Testis (tissue), 5 donors: ENCODE data around the gene ACSL4. TPM values are rescaled to one million over a fixed set of nuclear protein-coding genes. Genes with fewer than 3 reads are reported as not detected.

Experiments
- DNase-seq: peaks from one replicate; pipeline ENCODE4 v3.0.0-alpha.2; 2019
- H3K27ac ChIP-seq, 2 donors: fragments of 200-600 bp; sonication (generic); one replicate each; pipeline ENCODE4 v1.5.1; 2019
- H3K27me3 ChIP-seq: fragments of 200-600 bp; sonication (generic); one replicate; pipeline ENCODE4 v1.5.1; 2019
- H3K36me3 ChIP-seq: fragments of 200-600 bp; sonication (generic); one replicate; pipeline ENCODE4 v1.5.1; 2017; ENCODE audit warnings: low read depth; ENCODE audit errors: missing control alignments
- H3K4me1 ChIP-seq: fragments of 200-600 bp; sonication (generic); one replicate; pipeline ENCODE4 v1.5.1; 2019
- H3K4me3 ChIP-seq, 2 donors: fragments of 200-600 bp; sonication (generic); one replicate each; pipeline ENCODE4 v1.5.1; 2017 to 2019
- H3K9me3 ChIP-seq: fragments of 200-600 bp; sonication (generic); one replicate; pipeline ENCODE4 v1.5.1; 2017
- CTCF ChIP-seq, 3 experiments: fragments of 450-650 bp in 2 of 3; fragments of 200-600 bp in 1 of 3; sonication (generic) in 1 of 3; IDR thresholded peaks; one replicate each; pipeline ENCODE4 v1.5.1; 2016 to 2019; ENCODE audit warnings: antibody characterized with exemption in 3 of 3, mild to moderate bottlenecking in 2 of 3, moderate library complexity in 1 of 3
- POLR2A ChIP-seq: fragments of 450-650 bp; IDR thresholded peaks from one replicate; pipeline ENCODE4 v1.6.1; 2017; ENCODE audit warnings: antibody characterized with exemption, mild to moderate bottlenecking, moderate library complexity
- WGBS, 2 donors: methylation state at CpG; one replicate each; pipeline ENCODE4 v1.1.5; 2018; 5-methylcytosine and 5-hydroxymethylcytosine counted together
- intact Hi-C: fragments of 100-400 bp; cut with DNase I; formaldehyde crosslinking; loops from one replicate; pipeline ENCODE4 v1.15.1; 2023; ENCODE audit warnings: low total_unique reads
- long read RNA-seq, 2 donors: transcript quantifications; one replicate each; lab custom pipeline, GENCODE V29; 2026
- polyA plus RNA-seq: library from polyadenylated mRNA; stranded (reverse); fragments of 350-450 nt; fragmentation: Illumina TruSeq; extraction: RNeasy Lipid Tissue Mini Kit (QIAGEN cat#74804); gene quantifications from one replicate; pipeline ENCODE4 v1.2.3, GENCODE V29; 2014; ENCODE audit warnings: low read depth, low replicate concordance; ENCODE audit not compliant: insufficient read depth
- total RNA-seq, 2 donors: library from RNA; depleted of rRNA; stranded (reverse); fragments of >200 nt; gene quantifications; one replicate each; pipeline ENCODE4 v1.2.3, GENCODE V29; 2016

ACSL4 gene
- total RNA-seq (100 to 1,000 TPM; 108 to 136 TPM), polyA plus RNA-seq (40.4 TPM)
- long read RNA-seq, donor 1, full-length matches to known transcripts = 5 of 28 reads
- long read RNA-seq, donor 1, partial matches to known transcripts = 23 of 28 reads
- long read RNA-seq, donor 1, other reads (novel, unspliced or antisense) = 0 of 28 reads
- long read RNA-seq, donor 2, full-length matches to known transcripts = 1 of 1 reads
- long read RNA-seq, donor 2, partial matches to known transcripts = 0 of 1 reads
- long read RNA-seq, donor 2, other reads (novel, unspliced or antisense) = 0 of 1 reads

GRCh38 chrX:109732807-109733612, at the start of gene ACSL4:
Gene ACSL4, minus strand, starts transcription at chrX:109733257. Its CDS starts 49,894 bp downstream, at chrX:109683363.
- intact Hi-C loops = no loop called here
- Histone ChIP-seq H3K4me3 (peak within 1 kb of the TSS; percentile 68 to 86), H3K27me3 (no peaks in the 10 kb centered on the region), H3K4me1 (no peaks in the 10 kb centered on the region), H3K9me3 (no peaks in the 10 kb centered on the region), H3K27ac (peak within 1 kb of the TSS; percentile 84 to 85), H3K36me3 (no peaks in the 10 kb centered on the region)
- peak; percentile 89 for DNase-seq
- WGBS, 2 donors = 0% methylated on average over 43 of the region's 89 CpGs; no CpG with 5 or more reads in 1 of the 2 donors
- TF ChIP-seq POLR2A (no peak), CTCF (IDR thresholded peaks at IDR 0.05) (no peak)

- Histone ChIP-seq H3K27me3 (no peaks in the 10 kb centered on the region), H3K9me3 (no peaks in the 10 kb centered on the region), H3K4me1 (no peaks in the 10 kb centered on the region), H3K36me3 (no peaks in the 10 kb centered on the region), H3K4me3 (no peak overlapping the region), H3K27ac (no peak overlapping the region)
- intact Hi-C loops = no loop called here
- DNase-seq = no peak
- TF ChIP-seq POLR2A (no peak), CTCF (IDR thresholded peaks at IDR 0.05) (no peak)
- 71 to 90% methylated on average over 3 to 4 of the region's 4 CpGs for WGBS, 2 donors
Measured at GRCh38 chrX:109777749-109778148, 44.7 kb upstream of the ACSL4 start.

GRCh38 chrX:109776986-109777385, 43.9 kb upstream of the ACSL4 start:
- 94 to 98% methylated on average over 4 of the region's 4 CpGs for WGBS, 2 donors
- H3K4me3 ChIP-seq = no peak overlapping the region
- intact Hi-C loops = no loop called here
- TF ChIP-seq CTCF (IDR thresholded peaks at IDR 0.05) (no peak), POLR2A (no peak)
- H3K36me3 ChIP-seq = no peaks in the 10 kb centered on the region
- no peaks in the 10 kb centered on the region for H3K4me1 ChIP-seq
- H3K27me3 ChIP-seq = no peaks in the 10 kb centered on the region
- no peaks in the 10 kb centered on the region for H3K9me3 ChIP-seq
- no peak for DNase-seq
- no peak overlapping the region for H3K27ac ChIP-seq

- no peak overlapping the region for H3K27ac ChIP-seq
- TF ChIP-seq CTCF (IDR thresholded peaks at IDR 0.05) = no peak
- no peak for TF ChIP-seq POLR2A
- WGBS, 2 donors = 82 to 90% methylated on average over 3 of the region's 3 CpGs
- H3K27me3 ChIP-seq = no peaks in the 10 kb centered on the region
- no peaks in the 10 kb centered on the region for H3K4me1 ChIP-seq
- DNase-seq = no peak
- intact Hi-C loops = no loop called here
- no peaks in the 10 kb centered on the region for H3K9me3 ChIP-seq
- no peak overlapping the region for H3K4me3 ChIP-seq
- no peaks in the 10 kb centered on the region for H3K36me3 ChIP-seq
Measured at GRCh38 chrX:109776432-109776831, 43.4 kb upstream of the ACSL4 start.
